ENCODE results near the gene EYA4. TPM values are rescaled to one million over a fixed set of nuclear protein-coding genes. Genes with fewer than 3 reads are reported as not detected.

Gene EYA4
- total RNA-seq, 1 donor from 2014 or later: 9.7 TPM

- TF ChIP-seq CTCF (IDR thresholded peaks at IDR 0.05; ENCODE audit: insufficient read depth, low read length, severe bottlenecking): no peak
- DNase-seq (ENCODE audit: low read depth) (peak; percentile 55), FAIRE-seq (no peak)
- no peaks in the 10 kb centered on the region for H3K27me3 ChIP-seq (ENCODE audit: control insufficient read depth, insufficient read depth, low read length)
- H3K36me3 ChIP-seq (ENCODE audit: control insufficient read depth, insufficient read depth, low read length): no peaks in the 10 kb centered on the region
- H3K4me3 ChIP-seq (ENCODE audit: low read depth, low read length): no peak overlapping the region
Observed at GRCh38 chr6:133505681-133506080, 264.5 kb downstream of the EYA4 start.

- Histone ChIP-seq H3K4me3 (ENCODE audit: low read depth, low read length) (no peak overlapping the region), H3K27me3 (ENCODE audit: control insufficient read depth, insufficient read depth, low read length) (no peaks in the 10 kb centered on the region), H3K36me3 (ENCODE audit: control insufficient read depth, insufficient read depth, low read length) (no peaks in the 10 kb centered on the region)
- peak; percentile 54 for DNase-seq (ENCODE audit: low read depth)
- TF ChIP-seq CTCF (IDR thresholded peaks at IDR 0.05; ENCODE audit: insufficient read depth, low read length, severe bottlenecking): peak; percentile 52
- no peak for FAIRE-seq
Observed at GRCh38 chr6:133512410-133513016, 271.4 kb downstream of the EYA4 start.

GRCh38 chr6:133523816-133524215 is 282.7 kb downstream of the EYA4 start:
- DNase-seq (ENCODE audit: low read depth) (no peak), FAIRE-seq (no peak)
- no peak for TF ChIP-seq CTCF (IDR thresholded peaks at IDR 0.05; ENCODE audit: insufficient read depth, low read length, severe bottlenecking)
- Histone ChIP-seq H3K27me3 (ENCODE audit: control insufficient read depth, insufficient read depth, low read length) (no peaks in the 10 kb centered on the region), H3K4me3 (ENCODE audit: low read depth, low read length) (no peak overlapping the region), H3K36me3 (ENCODE audit: control insufficient read depth, insufficient read depth, low read length) (no peaks in the 10 kb centered on the region)

- no peak overlapping the region for H3K4me3 ChIP-seq (ENCODE audit: low read depth, low read length)
- DNase-seq (ENCODE audit: low read depth) (no peak), FAIRE-seq (no peak)
- no peak for TF ChIP-seq CTCF (IDR thresholded peaks at IDR 0.05; ENCODE audit: insufficient read depth, low read length, severe bottlenecking)
- no peaks in the 10 kb centered on the region for H3K36me3 ChIP-seq (ENCODE audit: control insufficient read depth, insufficient read depth, low read length)
- no peaks in the 10 kb centered on the region for H3K27me3 ChIP-seq (ENCODE audit: control insufficient read depth, insufficient read depth, low read length)
Observed at GRCh38 chr6:133526436-133526835, 285.3 kb downstream of the EYA4 start.

GRCh38 chr6:133528566-133528965 is 287.4 kb downstream of the EYA4 start:
- no peaks in the 10 kb centered on the region for H3K36me3 ChIP-seq (ENCODE audit: control insufficient read depth, insufficient read depth, low read length)
- no peak for TF ChIP-seq CTCF (IDR thresholded peaks at IDR 0.05; ENCODE audit: insufficient read depth, low read length, severe bottlenecking)
- H3K4me3 ChIP-seq (ENCODE audit: low read depth, low read length): no peak overlapping the region
- no peaks in the 10 kb centered on the region for H3K27me3 ChIP-seq (ENCODE audit: control insufficient read depth, insufficient read depth, low read length)
- FAIRE-seq: no peak
- no peak for DNase-seq (ENCODE audit: low read depth)

- no peak for TF ChIP-seq CTCF (IDR thresholded peaks at IDR 0.05; ENCODE audit: insufficient read depth, low read length, severe bottlenecking)
- no peak for FAIRE-seq
Observed at GRCh38 chr6:133532908-133533307, 291.8 kb downstream of the EYA4 start.

More at GRCh38 chr6:133532908-133533307, 291.8 kb downstream of the EYA4 start:
- Histone ChIP-seq H3K4me3 (ENCODE audit: low read depth, low read length) (no peak overlapping the region), H3K36me3 (ENCODE audit: control insufficient read depth, insufficient read depth, low read length) (no peaks in the 10 kb centered on the region), H3K27me3 (ENCODE audit: control insufficient read depth, insufficient read depth, low read length) (no peaks in the 10 kb centered on the region)
- no peak for DNase-seq (ENCODE audit: low read depth)

Measured in bronchial epithelial cell (primary cell).